ENCODE results near the gene PTPRD.
"Not testable (repeated sequence)": the region's sequence is repeated elsewhere in the genome, so short reads cannot be mapped to it uniquely, and the experiment has no call there.

The PTPRD gene

GRCh38 chr9:9950813-9951212 is 662.0 kb downstream of the PTPRD start:
- H3K36me3 ChIP-seq (ENCODE audit: insufficient read depth, low read length): no peaks in the 10 kb centered on the region
- no peak overlapping the region for H3K9ac ChIP-seq (ENCODE audit: insufficient read length)
- H3K27ac ChIP-seq: peak overlapping the region; percentile 83
- peak overlapping the region; percentile 59 for H3K4me3 ChIP-seq
- TF ChIP-seq EZH2 (IDR thresholded peaks at IDR 0.05): no peak
- TF ChIP-seq POLR2AphosphoS5 (IDR thresholded peaks at IDR 0.05; ENCODE audit: borderline replicate concordance, low read depth, low read length): no peak
- TF ChIP-seq FOXP2 (optimal IDR thresholded peaks at IDR 0.05; ENCODE audit: control extremely low read depth, extremely low read length, insufficient read depth): no peak
- 0 out of 2 replicates have a peak, but pooled peaks cover 3% of the 10 kb centered on the region for H3K9me3 ChIP-seq (ENCODE audit: low read depth, low read length)
- no peak for DNase-seq (ENCODE audit: low read depth, low spot score)

DNA sequence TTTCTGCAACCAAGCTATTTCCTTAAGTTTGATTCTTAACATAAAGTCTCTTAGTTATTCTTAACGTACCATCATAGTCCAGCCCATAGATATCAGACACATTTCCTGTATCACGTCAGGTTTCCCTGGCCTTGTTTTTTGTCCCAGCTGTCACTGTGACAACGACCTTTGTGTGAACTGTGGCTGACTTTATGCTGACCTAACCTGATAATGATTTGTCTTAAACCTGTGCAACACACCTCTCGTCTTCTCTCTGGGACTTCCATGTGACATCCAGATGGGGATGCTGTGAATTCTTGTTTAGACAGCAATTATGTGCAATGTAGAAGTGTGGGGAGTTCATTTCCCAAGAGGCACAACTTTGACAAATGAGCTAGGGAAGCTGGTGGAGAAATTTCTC is 662.8 kb downstream of the PTPRD start:
- TF ChIP-seq FOXP2 (optimal IDR thresholded peaks at IDR 0.05; ENCODE audit: control extremely low read depth, extremely low read length, insufficient read depth) (no peak), POLR2AphosphoS5 (IDR thresholded peaks at IDR 0.05; ENCODE audit: borderline replicate concordance, low read depth, low read length) (no peak), EZH2 (IDR thresholded peaks at IDR 0.05) (no peak)
- no peak overlapping the region for H3K9ac ChIP-seq (ENCODE audit: insufficient read length)
- H3K4me3 ChIP-seq: no peak overlapping the region
- H3K36me3 ChIP-seq (ENCODE audit: insufficient read depth, low read length): no peaks in the 10 kb centered on the region
- H3K27ac ChIP-seq: no peak overlapping the region
- no peak for DNase-seq (ENCODE audit: low read depth, low spot score)
- H3K9me3 ChIP-seq (ENCODE audit: low read depth, low read length): 0 out of 2 replicates have a peak, but pooled peaks cover 1% of the 10 kb centered on the region

GRCh38 chr9:9949368-9949767 is 663.4 kb downstream of the PTPRD start:
- no peak overlapping the region for H3K4me3 ChIP-seq
- DNase-seq (ENCODE audit: low read depth, low spot score): no peak
- no peaks in the 10 kb centered on the region for H3K9me3 ChIP-seq (ENCODE audit: low read depth, low read length)
- no peaks in the 10 kb centered on the region for H3K36me3 ChIP-seq (ENCODE audit: insufficient read depth, low read length)
- H3K27ac ChIP-seq: no peak overlapping the region
- no peak overlapping the region for H3K9ac ChIP-seq (ENCODE audit: insufficient read length)
- TF ChIP-seq FOXP2 (optimal IDR thresholded peaks at IDR 0.05; ENCODE audit: control extremely low read depth, extremely low read length, insufficient read depth) (no peak), POLR2AphosphoS5 (IDR thresholded peaks at IDR 0.05; ENCODE audit: borderline replicate concordance, low read depth, low read length) (no peak), EZH2 (IDR thresholded peaks at IDR 0.05) (no peak)

GRCh38 chr9:9945966-9946365 is 666.8 kb downstream of the PTPRD start:
- Histone ChIP-seq H3K27ac (no peak overlapping the region), H3K9me3 (ENCODE audit: low read depth, low read length) (no peaks in the 10 kb centered on the region), H3K9ac (ENCODE audit: insufficient read length) (no peak overlapping the region), H3K4me3 (no peak overlapping the region; the same call in 1 of the 2 replicates), H3K36me3 (ENCODE audit: insufficient read depth, low read length) (no peaks in the 10 kb centered on the region)
- TF ChIP-seq POLR2AphosphoS5 (IDR thresholded peaks at IDR 0.05; ENCODE audit: borderline replicate concordance, low read depth, low read length) (no peak), EZH2 (IDR thresholded peaks at IDR 0.05) (no peak), FOXP2 (optimal IDR thresholded peaks at IDR 0.05; ENCODE audit: control extremely low read depth, extremely low read length, insufficient read depth) (no peak)
- DNase-seq (ENCODE audit: low read depth, low spot score): no peak

DNA sequence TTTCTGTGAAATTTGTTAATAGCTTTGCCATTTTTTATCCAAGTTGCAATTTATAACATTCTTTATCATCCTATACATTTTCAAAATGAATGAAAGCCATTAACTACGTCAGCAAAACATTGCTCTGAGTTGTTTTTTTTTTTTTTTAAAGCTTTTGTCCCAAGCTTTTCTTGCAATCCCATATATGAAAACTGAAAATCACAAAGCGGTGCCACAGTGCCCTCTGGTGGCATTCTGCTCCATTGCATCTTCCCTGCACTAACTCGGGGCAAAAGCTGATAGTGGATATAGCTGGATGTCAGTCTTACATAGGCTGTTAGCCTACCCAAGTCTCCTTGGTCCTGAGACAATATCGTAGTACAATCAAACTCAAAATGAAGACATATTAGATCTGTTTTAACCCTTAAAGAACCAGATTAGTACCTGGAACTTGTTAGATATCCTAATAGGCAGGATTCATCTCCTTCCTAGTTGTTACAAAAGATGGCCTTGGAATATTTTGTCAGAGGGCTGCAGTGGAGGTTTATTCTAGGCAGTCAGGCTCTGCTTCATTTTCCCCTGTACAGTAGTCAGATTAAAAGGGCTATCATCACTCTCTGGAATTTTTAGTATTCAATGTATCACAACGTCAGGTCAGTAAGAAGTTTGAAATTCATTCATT is 669.9 kb downstream of the PTPRD start:
- Histone ChIP-seq H3K36me3 (ENCODE audit: insufficient read depth, low read length) (no peaks in the 10 kb centered on the region), H3K27ac (no peak overlapping the region), H3K4me3 (no peak overlapping the region), H3K9ac (ENCODE audit: insufficient read length) (no peak overlapping the region), H3K9me3 (ENCODE audit: low read depth, low read length) (no peaks in the 10 kb centered on the region)
- TF ChIP-seq FOXP2 (optimal IDR thresholded peaks at IDR 0.05; ENCODE audit: control extremely low read depth, extremely low read length, insufficient read depth): no peak
- no peak for TF ChIP-seq EZH2 (IDR thresholded peaks at IDR 0.05)
- no peak for TF ChIP-seq POLR2AphosphoS5 (IDR thresholded peaks at IDR 0.05; ENCODE audit: borderline replicate concordance, low read depth, low read length)
- peak; percentile 66 for DNase-seq (ENCODE audit: low read depth, low spot score)

- no peak for TF ChIP-seq FOXP2 (optimal IDR thresholded peaks at IDR 0.05; ENCODE audit: control extremely low read depth, extremely low read length, insufficient read depth)
- no peak for TF ChIP-seq EZH2 (IDR thresholded peaks at IDR 0.05)
- TF ChIP-seq POLR2AphosphoS5 (IDR thresholded peaks at IDR 0.05; ENCODE audit: borderline replicate concordance, low read depth, low read length): no peak
- Histone ChIP-seq H3K27ac (no peak overlapping the region), H3K9me3 (ENCODE audit: low read depth, low read length) (no peaks in the 10 kb centered on the region), H3K36me3 (ENCODE audit: insufficient read depth, low read length) (no peaks in the 10 kb centered on the region), H3K9ac (ENCODE audit: insufficient read length) (no peak overlapping the region), H3K4me3 (no peak overlapping the region)
- DNase-seq (ENCODE audit: low read depth, low spot score): no peak
Measured at GRCh38 chr9:9938432-9938831, 674.4 kb downstream of the PTPRD start.

DNA sequence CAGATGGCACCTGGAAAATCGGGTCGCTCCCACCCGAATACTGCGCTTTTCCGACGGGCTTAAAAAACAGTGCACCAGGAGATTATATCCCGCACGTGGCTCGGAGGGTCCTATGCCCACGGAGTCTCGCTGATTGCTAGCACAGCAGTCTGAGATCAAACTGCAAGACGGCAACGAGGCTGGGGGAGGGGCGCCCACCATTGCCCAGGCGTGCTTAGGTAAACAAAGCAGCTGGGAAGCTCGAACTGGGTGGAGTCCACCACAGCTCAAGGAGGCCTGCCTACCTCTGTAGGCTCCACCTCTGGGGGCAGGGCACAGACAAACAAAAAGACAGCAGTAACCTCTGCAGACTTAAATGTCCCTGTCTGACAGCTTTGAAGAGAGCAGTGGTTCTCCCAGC is 681.3 kb downstream of the PTPRD start:
- not testable (repeated sequence) for DNase-seq (ENCODE audit: low read depth, low spot score); H3K36me3 ChIP-seq (ENCODE audit: insufficient read depth, low read length); H3K9me3 ChIP-seq (ENCODE audit: low read depth, low read length); H3K4me3 ChIP-seq; H3K9ac ChIP-seq (ENCODE audit: insufficient read length); H3K27ac ChIP-seq

GRCh38 chr9:9924376-9924775 is 688.4 kb downstream of the PTPRD start:
- no peak overlapping the region for H3K9ac ChIP-seq (ENCODE audit: insufficient read length)
- no peak overlapping the region for H3K4me3 ChIP-seq
- H3K36me3 ChIP-seq (ENCODE audit: insufficient read depth, low read length): no peaks in the 10 kb centered on the region
- no peaks in the 10 kb centered on the region for H3K9me3 ChIP-seq (ENCODE audit: low read depth, low read length)
- DNase-seq (ENCODE audit: low read depth, low spot score): no peak
- H3K27ac ChIP-seq: no peak overlapping the region
- TF ChIP-seq FOXP2 (optimal IDR thresholded peaks at IDR 0.05; ENCODE audit: control extremely low read depth, extremely low read length, insufficient read depth): no peak
- TF ChIP-seq EZH2 (IDR thresholded peaks at IDR 0.05): no peak
- TF ChIP-seq POLR2AphosphoS5 (IDR thresholded peaks at IDR 0.05; ENCODE audit: borderline replicate concordance, low read depth, low read length): no peak

GRCh38 chr9:9921805-9922204 is 691.0 kb downstream of the PTPRD start:
- no peak overlapping the region for H3K9ac ChIP-seq (ENCODE audit: insufficient read length)
- DNase-seq (ENCODE audit: low read depth, low spot score): no peak
- no peaks in the 10 kb centered on the region for H3K36me3 ChIP-seq (ENCODE audit: insufficient read depth, low read length)
- H3K9me3 ChIP-seq (ENCODE audit: low read depth, low read length): no peaks in the 10 kb centered on the region
- H3K4me3 ChIP-seq: no peak overlapping the region
- no peak overlapping the region for H3K27ac ChIP-seq
- no peak for TF ChIP-seq POLR2AphosphoS5 (IDR thresholded peaks at IDR 0.05; ENCODE audit: borderline replicate concordance, low read depth, low read length)
